ENCODE measurements around the gene CCDC136. TPM values are rescaled to one million over a fixed set of nuclear protein-coding genes. Genes with fewer than 3 reads are reported as not detected.

The CCDC136 gene
- total RNA-seq, 2 experiments from 2014 or later, result 11.7 to 33.5 TPM

GRCh38 chr7:128847721-128848211 lies 56.0 kb downstream of the CCDC136 start:
- H3K9me3 ChIP-seq (ENCODE audit: low read length), result no peaks in the 10 kb centered on the region
- TF ChIP-seq EZH2phosphoT487 (IDR thresholded peaks at IDR 0.05; ENCODE audit: borderline replicate concordance, low read depth, low read length) (no peak), CTCF (conservative IDR thresholded peaks at IDR 0.05; ENCODE audit: low read length) (no peak)
- CTCF ChIA-PET (ENCODE audit: unreplicated experiment), result interaction anchor here (0.8 kb wide), 1 partner anchor 36 kb away, joined by 4 read pairs; no protein-coding TSS in a partner anchor
- POLR2A ChIA-PET, result no interaction called here
- no peak overlapping the region for H3K27ac ChIP-seq (ENCODE audit: low read depth, low read length, poor library complexity, severe bottlenecking)
- no peak overlapping the region for H3K4me3 ChIP-seq (ENCODE audit: low read depth, low read length, poor library complexity, severe bottlenecking)
- no peak for DNase-seq (ENCODE audit: low spot score)
- intact Hi-C loops (cut with micrococcal nuclease; ENCODE audit: unreplicated experiment), result no loop called here
- no peaks in the 10 kb centered on the region for H3K79me2 ChIP-seq (ENCODE audit: insufficient read depth, low read depth, low read length)
- H3K4me1 ChIP-seq (ENCODE audit: insufficient read depth, low read length, poor library complexity, severe bottlenecking), result no peaks in the 10 kb centered on the region
- no peak overlapping the region for H2AFZ ChIP-seq (ENCODE audit: low read length)
- no TSS peak for BruUV-seq (replicated peaks)
- H3K4me2 ChIP-seq (ENCODE audit: low read length), result no peak overlapping the region
- H4K20me1 ChIP-seq (ENCODE audit: insufficient read depth, low read length), result no peaks in the 10 kb centered on the region
- H3K9me2 ChIP-seq (ENCODE audit: insufficient read depth, low read length), result no peaks in the 10 kb centered on the region
- no peaks in the 10 kb centered on the region for H3K36me3 ChIP-seq (ENCODE audit: insufficient read depth, low read length)

GRCh38 chr7:128848289-128849155 lies 56.8 kb downstream of the CCDC136 start:
- DNase-seq (ENCODE audit: low spot score), result no peak
- Histone ChIP-seq H3K36me3 (ENCODE audit: insufficient read depth, low read length) (no peaks in the 10 kb centered on the region), H3K79me2 (ENCODE audit: insufficient read depth, low read depth, low read length) (no peaks in the 10 kb centered on the region), H2AFZ (ENCODE audit: low read length) (no peak overlapping the region), H3K4me1 (ENCODE audit: insufficient read depth, low read length, poor library complexity, severe bottlenecking) (no peaks in the 10 kb centered on the region), H3K4me2 (ENCODE audit: low read length) (no peak overlapping the region), H3K27ac (ENCODE audit: low read depth, low read length, poor library complexity, severe bottlenecking) (no peak overlapping the region), H3K9me2 (ENCODE audit: insufficient read depth, low read length) (no peaks in the 10 kb centered on the region), H3K4me3 (ENCODE audit: low read depth, low read length, poor library complexity, severe bottlenecking) (no peak overlapping the region), H4K20me1 (ENCODE audit: insufficient read depth, low read length) (no peaks in the 10 kb centered on the region), H3K9me3 (ENCODE audit: low read length) (no peaks in the 10 kb centered on the region)
- intact Hi-C loops (cut with micrococcal nuclease; ENCODE audit: unreplicated experiment), result no loop called here
- TF ChIP-seq EZH2phosphoT487 (IDR thresholded peaks at IDR 0.05; ENCODE audit: borderline replicate concordance, low read depth, low read length) (no peak), CTCF (conservative IDR thresholded peaks at IDR 0.05; ENCODE audit: low read length) (no peak)
- CTCF ChIA-PET (ENCODE audit: unreplicated experiment), result interaction anchor here (0.8 kb wide), 1 partner anchor 35 kb away, joined by 4 read pairs; no protein-coding TSS in a partner anchor
- POLR2A ChIA-PET, result no interaction called here
- no TSS peak for BruUV-seq (replicated peaks)

GRCh38 chr7:128849156-128849515 lies 57.4 kb downstream of the CCDC136 start:
- Histone ChIP-seq H2AFZ (ENCODE audit: low read length) (no peak overlapping the region), H3K9me3 (ENCODE audit: low read length) (no peaks in the 10 kb centered on the region), H3K36me3 (ENCODE audit: insufficient read depth, low read length) (no peaks in the 10 kb centered on the region), H3K9me2 (ENCODE audit: insufficient read depth, low read length) (no peaks in the 10 kb centered on the region), H3K79me2 (ENCODE audit: insufficient read depth, low read depth, low read length) (no peaks in the 10 kb centered on the region), H3K4me3 (ENCODE audit: low read depth, low read length, poor library complexity, severe bottlenecking) (no peak overlapping the region), H3K27ac (ENCODE audit: low read depth, low read length, poor library complexity, severe bottlenecking) (no peak overlapping the region), H4K20me1 (ENCODE audit: insufficient read depth, low read length) (no peaks in the 10 kb centered on the region), H3K4me2 (ENCODE audit: low read length) (no peak overlapping the region), H3K4me1 (ENCODE audit: insufficient read depth, low read length, poor library complexity, severe bottlenecking) (no peaks in the 10 kb centered on the region)
- intact Hi-C loops (cut with micrococcal nuclease; ENCODE audit: unreplicated experiment), result no loop called here
- CTCF ChIA-PET (ENCODE audit: unreplicated experiment), result no interaction called here
- POLR2A ChIA-PET, result no interaction called here
- DNase-seq (ENCODE audit: low spot score), result no peak
- BruUV-seq (replicated peaks), result no TSS peak
- TF ChIP-seq CTCF (conservative IDR thresholded peaks at IDR 0.05; ENCODE audit: low read length) (no peak), EZH2phosphoT487 (IDR thresholded peaks at IDR 0.05; ENCODE audit: borderline replicate concordance, low read depth, low read length) (no peak)

Measured in OCI-LY7 (cell line).